GM19351 (cell line): Measurements from ENCODE around the gene SF1.
A peak's percentile ranks its signal among the peaks of the same experiment; 100 is the strongest.

Experiments used
- ATAC-seq: cut with Tn5 transposase; IDR thresholded peaks from one replicate; pipeline ENCODE4 v1.9.1; 2021; ENCODE audit warnings: mild to moderate bottlenecking, moderate library complexity; ENCODE audit not compliant: unreplicated experiment

The SF1 gene

GRCh38 chr11:64750361-64751054, 27.8 kb downstream of the SF1 start:
- ATAC-seq: no peak

DNA sequence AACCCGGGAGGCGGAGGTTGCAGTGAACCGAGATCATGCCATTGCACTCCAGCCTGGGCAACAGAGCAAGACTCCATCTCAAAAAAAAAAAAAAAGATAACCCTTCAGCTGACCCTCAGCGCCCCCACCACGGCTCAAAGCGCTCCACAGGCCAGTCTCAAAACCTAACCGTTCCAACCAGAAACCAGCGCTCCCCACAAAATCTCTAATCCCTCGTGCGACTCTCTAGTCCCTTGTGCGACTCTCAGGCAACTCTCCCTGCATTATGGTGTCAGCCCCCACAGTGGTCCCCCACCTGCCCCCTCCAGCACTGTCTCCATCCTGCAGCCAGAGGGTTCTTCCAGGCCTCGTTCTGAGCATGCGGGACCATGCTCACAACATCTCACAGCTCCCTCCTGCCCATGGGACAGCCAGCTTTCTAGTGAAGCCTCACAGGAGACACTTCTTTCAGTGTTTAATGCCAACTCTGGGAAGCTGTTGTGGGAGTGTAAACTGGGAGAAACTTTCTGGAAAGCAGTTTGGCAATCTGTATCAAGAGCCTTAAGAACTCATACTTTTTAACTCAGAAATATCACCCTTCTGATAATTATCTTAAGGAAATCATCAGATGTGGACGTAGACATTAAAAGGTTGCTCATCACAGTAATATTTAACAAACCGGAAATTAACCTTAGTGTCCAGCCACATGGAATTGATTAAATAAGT, 30.2 kb downstream of the SF1 start:
- ATAC-seq: no peak

DNA sequence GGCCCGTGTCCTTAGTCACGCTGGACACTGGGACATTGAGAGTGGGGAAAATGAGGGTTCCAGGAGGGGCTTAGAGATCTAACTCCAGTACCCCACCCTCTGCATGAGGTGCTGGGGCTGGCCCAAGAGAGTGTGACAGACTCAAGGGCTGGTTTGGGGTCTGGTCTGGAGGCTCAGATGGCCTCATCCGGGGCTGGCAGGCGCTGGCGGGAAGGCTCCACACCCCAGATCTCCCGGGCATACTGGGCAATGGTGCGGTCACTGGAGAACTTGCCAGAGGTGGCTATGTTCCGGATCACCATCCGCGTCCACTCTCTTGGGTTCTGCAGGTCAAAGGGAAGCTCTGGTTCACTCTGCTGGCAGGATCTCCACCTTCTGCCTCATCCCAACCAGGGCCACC, 31.9 kb downstream of the SF1 start:
- ATAC-seq: no peak

DNA sequence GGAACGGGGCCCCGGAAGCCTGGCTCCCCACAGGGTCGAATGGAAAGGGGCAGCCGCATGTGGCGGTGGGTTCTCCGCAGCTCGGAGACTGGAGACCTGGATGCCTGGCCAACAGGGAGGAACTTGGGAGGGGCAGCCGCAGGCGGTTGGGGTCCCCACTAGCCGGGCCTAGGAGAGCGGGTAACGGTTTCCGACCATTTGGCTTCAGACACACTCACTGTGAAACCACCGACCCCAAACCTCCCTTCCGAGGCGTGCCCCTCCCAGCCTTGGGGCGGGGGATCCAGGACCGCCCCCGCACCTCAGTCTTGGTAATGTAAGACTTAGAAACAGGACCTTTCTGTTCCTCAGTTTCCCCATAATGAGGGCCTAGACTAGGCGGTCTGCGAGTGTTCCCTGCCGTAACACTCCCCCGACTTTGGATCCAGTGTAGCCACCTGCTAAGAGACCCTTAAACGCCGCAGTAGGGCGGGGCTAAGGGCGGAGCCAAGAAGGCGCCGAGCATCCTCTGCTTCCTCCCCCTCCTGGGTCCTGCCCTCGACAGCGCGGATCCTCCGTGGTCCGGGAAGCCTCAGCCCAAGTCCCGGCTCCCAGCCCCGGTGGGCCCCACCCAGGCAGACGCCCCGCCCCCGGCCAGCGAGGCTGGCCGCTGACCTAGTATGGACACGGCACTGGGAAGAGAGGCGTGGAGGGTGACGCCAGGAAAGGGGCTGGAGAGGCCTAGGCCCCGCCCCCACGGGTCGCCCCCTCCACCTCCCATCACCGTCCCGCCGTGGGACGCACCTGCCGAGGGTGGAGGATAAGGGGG, 32.6 kb downstream of the SF1 start:
- ATAC-seq: peak; percentile 30

GRCh38 chr11:64745189-64745520, 33.2 kb downstream of the SF1 start:
- no peak for ATAC-seq

GRCh38 chr11:64744544-64745188, 33.7 kb downstream of the SF1 start:
- no peak for ATAC-seq

- ATAC-seq: no peak
Measured at GRCh38 chr11:64743591-64744543, 34.5 kb downstream of the SF1 start, which contains the start of gene RASGRP2. Gene RASGRP2 (minus strand): TSS chr11:64744142. CDS start chr11:64742866, 1,276 bp downstream.

DNA sequence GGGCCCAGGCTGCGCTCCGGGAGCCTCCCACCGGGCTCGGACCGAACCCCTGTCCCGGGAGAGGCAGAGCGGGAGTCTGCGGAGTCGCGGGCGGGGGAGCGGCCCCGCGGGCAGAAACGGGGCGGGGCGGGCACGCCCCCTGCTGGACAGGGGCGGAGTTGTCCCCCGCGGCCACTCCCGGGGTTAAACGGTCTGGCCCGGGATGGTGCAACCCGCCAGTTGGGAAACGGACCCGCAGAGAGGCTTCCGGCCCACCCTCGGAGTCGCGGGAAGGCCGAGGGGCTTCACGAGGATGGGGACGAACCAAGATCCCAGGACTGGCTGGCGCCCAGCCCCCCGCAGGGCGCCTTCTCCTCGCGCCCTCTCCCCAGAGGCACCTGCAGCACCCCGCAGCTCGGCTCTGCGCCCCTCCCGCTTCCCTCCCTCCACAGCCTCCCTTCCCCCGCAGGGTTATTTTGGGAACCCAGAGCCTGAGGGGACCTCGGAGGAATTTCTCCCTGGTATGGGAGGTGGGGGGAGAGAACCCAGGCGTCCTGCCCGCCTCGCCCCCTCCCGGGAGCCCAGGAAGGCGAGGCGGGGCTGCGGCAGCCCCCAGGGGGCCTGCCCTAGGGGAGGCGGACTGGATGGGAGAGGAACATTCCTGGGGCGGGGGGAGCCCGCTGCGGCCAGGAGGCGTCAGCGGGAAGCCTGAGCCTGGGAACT, 35.3 kb downstream of the SF1 start:
- no peak for ATAC-seq

GRCh38 chr11:64742087-64742888, 36.1 kb downstream of the SF1 start:
- ATAC-seq: no peak

DNA sequence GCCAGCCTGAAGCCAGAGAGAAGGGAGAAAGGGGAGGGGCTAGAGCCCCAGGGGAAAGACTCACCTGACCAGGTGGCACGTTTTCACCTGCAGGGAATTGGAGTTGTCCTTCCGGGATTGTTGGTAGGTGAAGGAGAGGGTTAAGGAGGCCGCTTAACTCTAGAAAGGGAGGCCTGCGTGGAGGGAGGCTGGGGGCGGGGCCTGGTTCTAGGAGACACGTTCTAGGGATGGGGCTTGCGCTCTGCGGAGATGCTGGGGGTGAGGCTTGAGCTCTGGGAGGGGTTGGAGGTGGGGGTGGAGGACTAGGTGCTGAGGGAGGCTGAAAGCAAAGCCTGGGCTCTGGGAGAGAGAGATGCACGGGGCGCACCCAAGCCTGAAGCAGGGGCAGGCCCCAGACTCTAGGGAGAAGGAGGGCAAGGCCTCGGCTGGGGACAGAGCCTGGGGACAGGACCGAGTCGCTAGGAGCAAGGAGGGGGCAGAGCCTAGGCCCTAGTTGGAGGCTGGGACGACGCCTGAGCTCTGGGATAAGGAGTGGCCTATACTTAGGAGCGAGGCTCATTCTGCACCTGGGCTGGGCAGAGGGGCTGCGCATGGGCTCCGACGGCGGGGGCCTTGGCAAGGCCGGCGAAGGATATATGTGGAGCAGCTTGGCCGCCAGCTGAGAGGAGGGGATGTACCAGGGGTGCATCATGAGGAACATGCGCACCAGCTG, 36.8 kb downstream of the SF1 start:
- no peak for ATAC-seq

DNA sequence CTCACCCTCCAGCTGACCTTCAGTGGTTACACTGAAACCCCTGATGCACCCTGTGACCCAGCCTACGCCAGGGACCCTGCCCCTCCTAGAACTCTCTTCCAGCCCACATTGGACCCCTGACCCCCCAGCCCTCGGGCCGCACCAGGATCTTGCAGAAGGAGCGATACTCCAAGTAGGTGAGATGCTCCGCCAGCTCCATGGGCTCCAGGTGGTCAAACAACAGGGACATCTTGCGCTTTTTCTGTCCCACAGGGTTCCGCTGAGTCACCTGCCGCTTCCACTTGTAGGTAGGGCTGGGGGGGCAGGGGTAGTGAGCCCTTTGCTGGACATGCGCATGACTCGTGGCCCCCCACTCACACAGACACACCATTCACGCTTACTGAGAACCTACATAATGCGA, 38.5 kb downstream of the SF1 start:
- no peak for ATAC-seq

- no peak for ATAC-seq
Measured at GRCh38 chr11:64736654-64737053, 41.7 kb downstream of the SF1 start.

- no peak for ATAC-seq
Measured at GRCh38 chr11:64735725-64736259, 42.5 kb downstream of the SF1 start.

GRCh38 chr11:64734811-64735724, 43.3 kb downstream of the SF1 start:
- ATAC-seq: no peak

DNA sequence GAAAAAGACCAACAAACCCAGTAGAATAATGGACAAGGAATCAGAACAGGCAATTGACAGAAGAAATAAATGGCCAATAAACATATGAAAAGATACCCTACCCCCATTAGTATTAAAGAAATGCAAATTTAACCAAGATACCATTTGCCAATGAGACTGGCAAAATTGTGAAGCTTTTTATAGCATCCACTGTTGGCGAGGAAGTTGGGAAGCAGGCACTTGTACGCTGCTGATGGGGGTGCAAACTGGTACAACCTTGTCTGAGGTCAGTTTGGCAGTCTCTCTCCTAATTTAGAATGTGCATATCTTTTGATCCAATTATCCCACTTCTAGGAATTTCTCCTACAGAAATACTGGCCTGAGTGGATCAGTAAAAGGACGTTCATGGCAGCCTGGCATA, 46.7 kb downstream of the SF1 start:
- ATAC-seq: no peak

GRCh38 chr11:64729851-64730382, 48.4 kb downstream of the SF1 start:
- no peak for ATAC-seq
